HG02840 (cell line): ENCODE data around the gene ZNF460.

ENCODE experiments used
- ATAC-seq: cut with Tn5 transposase; IDR thresholded peaks from one replicate; pipeline ENCODE4 v1.9.1; 2021; ENCODE audit warnings: mild to moderate bottlenecking, moderate library complexity, moderate number of reproducible peaks; ENCODE audit not compliant: unreplicated experiment, low FRiP score

Gene ZNF460

GRCh38 chr19:57279418-57280164 is 694 bp upstream of the ZNF460 start:
- peak; percentile 57 for ATAC-seq

- ATAC-seq, result no peak
Measured at GRCh38 chr19:57280962-57281400, 696 bp downstream of the ZNF460 start.

DNA sequence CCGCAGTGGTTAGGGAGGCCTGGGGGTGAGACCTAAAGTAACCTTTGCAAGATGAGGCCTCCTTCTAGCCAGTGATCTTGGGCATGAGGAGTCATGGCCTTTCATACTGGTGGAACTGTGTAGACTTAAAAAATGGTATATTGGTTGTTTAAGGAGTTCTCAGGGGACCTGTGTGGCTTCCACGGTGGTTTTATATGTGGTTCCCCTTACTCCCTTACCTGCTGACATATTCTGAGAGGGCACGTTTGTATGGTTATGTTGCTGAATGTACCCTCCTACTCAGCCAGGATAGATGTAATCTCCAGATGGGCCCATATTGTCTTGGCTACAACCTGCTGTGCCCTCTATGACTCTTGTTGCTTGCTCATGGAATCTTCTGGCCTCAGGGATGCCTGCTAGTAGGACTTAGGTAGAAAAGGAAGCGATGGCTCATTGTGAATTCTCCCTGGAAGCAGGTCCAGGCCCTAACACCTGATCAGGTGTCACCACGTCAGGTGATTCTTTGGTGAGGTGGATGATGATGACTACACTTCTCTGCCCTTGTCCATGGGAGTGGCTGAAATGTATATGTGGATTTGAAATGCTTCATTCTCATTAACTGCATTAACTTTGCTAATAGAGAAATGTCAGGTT is 1.8 kb downstream of the ZNF460 start:
- ATAC-seq, result no peak

DNA sequence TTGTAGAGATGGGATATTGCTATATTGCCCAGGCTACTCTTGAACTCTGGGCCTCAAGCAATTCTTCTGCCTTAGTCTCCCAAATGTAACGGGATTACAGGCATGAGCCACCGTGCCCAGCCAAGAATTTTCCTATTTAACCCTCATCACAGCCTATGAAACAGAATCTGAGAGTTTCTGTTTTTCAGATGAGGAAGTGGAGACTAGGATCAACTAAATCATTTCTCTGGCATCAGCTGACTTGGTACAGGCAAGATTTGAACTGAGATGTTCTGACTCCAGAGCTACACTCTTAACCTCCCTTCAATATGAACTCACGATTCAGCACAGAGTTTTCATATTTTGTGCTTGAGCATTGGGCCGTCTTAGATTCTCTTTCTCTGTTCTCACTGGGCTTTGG is 8.1 kb downstream of the ZNF460 start:
- no peak for ATAC-seq

DNA sequence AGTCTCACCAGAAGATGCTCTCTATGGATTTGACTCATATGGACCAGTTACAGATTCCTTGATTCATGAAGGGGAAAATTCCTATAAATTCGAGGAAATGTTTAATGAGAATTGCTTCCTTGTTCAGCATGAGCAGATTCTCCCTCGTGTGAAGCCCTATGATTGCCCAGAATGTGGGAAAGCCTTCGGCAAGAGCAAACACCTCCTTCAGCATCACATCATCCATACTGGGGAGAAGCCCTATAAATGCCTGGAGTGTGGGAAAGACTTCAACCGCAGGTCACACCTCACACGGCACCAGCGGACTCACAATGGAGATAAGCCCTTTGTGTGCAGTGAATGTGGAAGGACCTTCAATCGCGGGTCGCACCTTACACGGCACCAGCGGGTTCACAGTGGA is 10.7 kb downstream of the ZNF460 start:
- no peak for ATAC-seq

GRCh38 chr19:57292547-57292946 is 12.3 kb downstream of the ZNF460 start:
- no peak for ATAC-seq

DNA sequence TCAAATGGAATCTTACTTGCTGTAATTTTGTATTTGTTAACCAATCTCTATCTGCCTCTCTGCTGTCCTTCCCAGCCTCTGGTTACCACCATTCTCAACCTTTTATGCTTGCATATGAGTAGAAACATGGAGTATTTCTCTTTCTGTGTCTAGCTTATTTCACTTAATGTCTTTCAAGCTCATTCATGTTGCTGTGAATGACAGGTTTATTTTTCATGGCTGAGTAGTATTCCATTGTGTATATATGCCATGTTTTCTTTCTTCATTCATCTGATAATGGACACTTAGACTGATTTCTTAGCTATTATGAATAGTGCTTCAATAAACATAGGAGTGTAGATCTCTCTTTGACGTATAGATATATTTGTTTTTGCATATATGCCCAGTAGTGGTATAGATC is 13.4 kb downstream of the ZNF460 start:
- no peak for ATAC-seq

DNA sequence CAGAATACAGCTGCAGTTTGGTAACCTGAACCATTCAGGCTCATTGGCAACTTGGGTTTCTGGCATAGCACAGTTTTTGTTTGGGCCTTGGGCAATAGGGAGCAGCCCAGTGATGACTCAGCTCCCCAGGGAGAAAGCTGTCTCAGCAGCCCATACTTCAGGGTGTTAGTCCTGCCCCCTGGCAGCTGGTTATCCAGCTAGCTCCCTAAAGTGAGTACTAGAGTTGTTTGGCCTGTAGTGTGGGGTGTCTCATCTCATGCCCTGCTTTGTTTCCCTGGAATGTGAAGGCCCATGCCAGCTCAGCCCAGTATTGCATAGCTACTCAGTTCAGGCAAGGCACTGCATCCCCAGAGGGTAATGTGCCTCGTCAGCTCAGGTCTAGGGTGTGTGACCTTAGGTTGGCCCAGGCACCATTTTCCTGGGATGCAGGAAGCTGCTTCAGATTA is 21.8 kb downstream of the ZNF460 start:
- ATAC-seq, result no peak

DNA sequence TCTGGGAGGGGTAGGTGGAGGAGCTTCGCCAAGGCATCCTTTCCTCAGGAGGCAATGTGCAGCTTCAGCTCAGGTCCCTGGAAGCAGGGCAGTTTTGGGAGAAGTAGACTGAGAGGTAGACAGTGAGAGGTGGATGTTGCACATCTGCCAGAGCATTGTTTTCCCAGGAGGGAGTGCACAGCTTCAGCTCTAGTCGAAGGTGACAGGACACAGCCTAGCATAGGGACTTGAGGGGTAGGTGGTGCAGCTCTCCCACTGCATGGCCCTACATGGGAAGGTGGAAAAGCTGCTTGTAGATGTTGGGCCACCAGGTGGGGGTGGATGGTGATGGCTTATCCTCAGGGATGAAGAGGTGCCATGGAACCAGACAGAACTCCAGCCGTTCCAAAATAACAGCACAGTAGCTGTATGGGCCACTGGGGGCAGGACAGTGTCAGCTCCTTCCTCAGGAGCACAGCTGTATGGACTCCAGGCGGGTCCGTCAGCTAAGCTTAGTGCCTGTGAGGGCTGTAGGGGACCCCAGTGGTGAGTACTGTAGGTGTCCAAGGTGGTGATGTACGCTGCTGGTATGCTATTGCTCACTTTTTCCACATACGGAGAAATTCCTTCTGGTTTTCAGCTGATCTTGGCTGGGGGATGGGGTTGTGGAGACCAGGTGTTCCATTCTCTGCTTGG is 22.6 kb downstream of the ZNF460 start:
- ATAC-seq, result no peak

DNA sequence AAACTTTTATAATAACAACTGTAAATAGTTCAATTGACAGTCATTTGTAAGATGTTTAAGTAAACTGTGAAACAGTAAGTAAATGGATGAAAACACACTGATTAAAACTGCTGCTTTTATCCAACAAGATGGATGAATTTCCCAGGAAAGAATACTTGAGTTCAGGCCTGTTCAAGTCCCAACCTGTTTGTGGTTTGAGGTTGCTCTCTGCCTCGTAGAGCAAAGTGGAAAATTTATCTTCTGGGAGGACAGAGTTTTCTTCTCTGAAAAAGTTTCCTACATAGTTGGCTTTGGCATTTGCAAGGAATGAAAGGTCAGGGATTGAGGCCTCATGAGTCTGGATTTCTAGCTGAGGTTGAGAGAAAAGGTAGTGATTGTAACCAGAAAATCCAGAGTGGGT is 24.8 kb downstream of the ZNF460 start:
- no peak for ATAC-seq

DNA sequence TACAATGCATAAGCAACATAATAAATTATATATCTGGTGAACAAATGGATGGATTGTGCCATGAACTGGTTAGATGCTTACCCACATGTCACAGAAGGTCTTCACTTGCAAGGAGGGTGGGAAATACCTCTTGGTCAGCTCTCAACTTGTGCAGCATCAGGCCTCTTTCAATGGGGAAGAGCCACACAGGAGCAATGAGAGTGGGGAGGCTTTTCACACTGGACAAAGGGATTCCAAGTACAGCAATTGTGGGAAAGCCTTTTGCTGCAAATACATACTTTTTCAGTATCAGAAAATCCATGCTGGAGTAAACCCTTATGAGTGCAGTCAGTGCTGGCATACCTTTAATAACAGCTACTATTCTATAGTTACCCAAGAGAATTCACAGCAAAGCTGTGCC is 28.2 kb downstream of the ZNF460 start:
- ATAC-seq, result no peak

DNA sequence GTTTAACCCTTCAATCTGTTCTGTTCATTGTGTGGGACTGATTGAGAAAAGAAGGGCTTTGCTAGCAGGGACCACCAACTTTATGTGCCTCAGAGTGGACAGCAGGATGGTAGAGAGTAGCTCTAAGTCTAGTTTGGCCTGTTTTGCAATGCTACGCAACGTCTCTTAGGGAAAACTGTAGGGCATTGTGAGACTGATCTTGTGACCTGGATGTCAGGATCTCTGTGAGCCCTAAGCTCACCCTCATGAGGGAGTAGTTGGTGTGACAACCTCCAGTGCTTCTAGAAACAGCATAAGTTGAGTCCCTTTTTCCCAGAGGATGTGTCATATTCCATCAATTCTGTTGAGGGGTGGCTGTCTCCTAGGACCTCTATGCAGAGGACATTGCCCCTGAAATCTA is 30.5 kb downstream of the ZNF460 start:
- ATAC-seq, result no peak

- no peak for ATAC-seq
Measured at GRCh38 chr19:57314146-57314545, 33.9 kb downstream of the ZNF460 start.

DNA sequence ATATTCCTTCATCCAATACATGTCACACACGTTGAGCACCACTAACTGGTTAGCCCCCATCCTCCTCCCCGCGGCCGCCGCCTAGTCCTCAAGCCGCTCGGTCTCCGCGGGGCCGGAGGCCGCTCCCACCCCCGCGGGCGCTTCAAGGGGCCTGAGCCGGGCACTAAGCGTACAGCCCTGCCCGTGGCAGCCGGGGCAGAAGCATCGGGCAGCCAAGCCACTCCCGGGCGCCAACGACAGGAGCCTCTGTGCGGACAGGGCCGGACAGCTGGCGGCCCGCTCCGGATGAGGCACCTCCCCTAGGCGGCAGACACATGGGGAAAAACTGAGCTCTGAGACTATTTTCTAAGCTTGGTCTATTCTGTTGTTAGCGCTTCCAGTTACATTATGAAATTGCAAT is 37.2 kb downstream of the ZNF460 start:
- ATAC-seq, result no peak

DNA sequence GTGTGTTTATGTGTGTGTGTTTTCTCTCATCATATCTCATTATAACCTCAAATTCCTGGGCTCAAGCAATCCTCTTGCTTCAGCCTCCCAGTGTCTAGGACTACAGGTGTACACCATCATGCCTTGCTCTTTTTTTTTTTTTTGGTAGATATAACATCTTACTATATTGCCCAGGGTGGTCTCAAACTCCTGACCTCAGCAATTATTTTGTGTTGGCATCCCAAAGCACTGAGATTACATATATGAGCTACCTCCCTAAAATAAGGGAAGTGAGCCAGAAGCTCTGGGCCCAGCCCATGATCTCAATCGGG is 39.5 kb downstream of the ZNF460 start:
- ATAC-seq, result no peak

GRCh38 chr19:57320180-57321084 is 40.1 kb downstream of the ZNF460 start, which contains the start of gene ZNF543:
ZNF543 (plus strand) TSS chr19:57320472; CDS start chr19:57320854, 382 bp downstream.
- ATAC-seq, result peak; percentile 93

- no peak for ATAC-seq
Measured at GRCh38 chr19:57321116-57321515, 40.8 kb downstream of the ZNF460 start.

DNA sequence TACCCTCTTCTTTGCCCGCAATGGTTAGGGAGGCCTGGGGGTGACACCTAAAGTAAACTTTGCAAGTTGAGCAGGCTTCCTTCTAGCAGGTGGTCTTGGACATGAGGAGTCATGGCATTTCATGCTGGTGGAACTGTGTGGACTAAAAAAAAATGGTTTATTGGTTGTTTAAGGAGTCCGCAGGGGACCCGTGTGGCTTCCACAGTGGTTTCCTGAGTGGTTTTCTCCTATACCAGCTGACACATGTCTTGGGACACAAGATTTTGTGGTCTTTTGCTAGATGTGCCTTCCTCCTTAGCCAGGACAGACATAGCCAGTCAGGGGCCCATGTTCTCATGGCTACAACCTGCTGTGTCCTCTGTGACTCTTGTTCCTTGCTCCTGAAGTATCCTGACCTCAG is 41.5 kb downstream of the ZNF460 start:
- ATAC-seq, result no peak

- no peak for ATAC-seq
Measured at GRCh38 chr19:57324992-57325391, 44.7 kb downstream of the ZNF460 start.

DNA sequence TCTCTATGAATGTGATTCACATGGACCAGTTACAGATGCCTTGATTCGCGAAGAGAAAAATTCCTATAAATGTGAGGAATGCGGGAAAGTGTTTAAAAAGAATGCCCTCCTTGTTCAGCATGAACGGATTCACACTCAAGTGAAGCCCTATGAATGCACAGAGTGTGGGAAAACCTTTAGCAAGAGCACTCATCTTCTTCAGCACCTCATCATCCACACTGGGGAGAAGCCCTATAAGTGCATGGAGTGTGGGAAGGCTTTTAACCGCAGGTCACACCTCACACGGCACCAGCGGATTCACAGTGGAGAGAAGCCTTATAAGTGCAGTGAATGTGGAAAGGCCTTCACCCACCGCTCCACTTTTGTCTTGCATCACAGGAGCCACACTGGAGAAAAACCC is 47.7 kb downstream of the ZNF460 start:
- no peak for ATAC-seq

DNA sequence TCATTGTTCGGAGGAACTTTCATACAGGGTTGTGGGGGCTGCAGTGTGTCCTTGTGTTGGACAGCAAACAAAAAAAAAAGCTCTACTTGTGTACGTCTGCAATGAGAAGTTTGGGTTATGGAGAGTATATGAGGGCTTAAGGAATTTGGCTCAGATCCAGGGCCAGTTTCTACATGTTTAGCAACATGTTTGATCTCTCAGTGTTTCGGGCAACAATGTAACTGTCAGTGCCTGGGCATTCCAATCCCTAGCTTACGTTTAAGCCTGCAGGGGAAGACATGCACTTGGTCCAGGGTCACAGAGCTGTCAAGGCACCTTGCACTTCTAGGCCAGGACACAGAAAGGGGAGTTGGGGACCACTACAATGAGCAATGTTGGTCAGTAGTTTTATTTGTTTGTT is 53.9 kb downstream of the ZNF460 start:
- no peak for ATAC-seq
